Adipocyte (in vitro differentiated cells): ENCODE results near the gene C17orf50.

Source experiments
- DNase-seq: peaks from one replicate; pipeline ENCODE4 v3.0.0-alpha.2; 2015; ENCODE audit warnings: low read depth
- H3K27me3 ChIP-seq: replicated peaks from 2 replicates; pipeline ENCODE4 v1.7.0; 2013; ENCODE audit warnings: mild to moderate bottlenecking, low read length, moderate library complexity; ENCODE audit not compliant: control insufficient read depth, insufficient read depth
- H3K36me3 ChIP-seq: 2 replicates; pipeline ENCODE4 v1.7.0; 2013; ENCODE audit warnings: low read length, mild to moderate bottlenecking, moderate library complexity; ENCODE audit not compliant: control insufficient read depth, insufficient read depth, severe bottlenecking
- H3K4me1 ChIP-seq: 2 replicates; pipeline ENCODE4 v1.7.0; 2013; ENCODE audit warnings: mild to moderate bottlenecking, low read length, moderate library complexity; ENCODE audit not compliant: control insufficient read depth, insufficient read depth
- H3K4me3 ChIP-seq: 2 replicates; pipeline ENCODE4 v1.7.0; 2013; ENCODE audit warnings: mild to moderate bottlenecking, low read length, moderate library complexity
- H3K9ac ChIP-seq: 2 replicates; pipeline ENCODE4 v1.7.0; 2013; ENCODE audit warnings: mild to moderate bottlenecking, low read length, moderate library complexity
- H3K9me3 ChIP-seq: 2 replicates; pipeline ENCODE4 v1.7.0; 2013; ENCODE audit warnings: mild to moderate bottlenecking, low read length, moderate library complexity; ENCODE audit not compliant: control insufficient read depth

Gene C17orf50

GRCh38 chr17:35726127-35726952 lies 34.3 kb upstream of the C17orf50 start:
- H3K4me1 ChIP-seq: peaks cover 32% of the 10 kb centered on the region
- DNase-seq: peak; percentile 98
- H3K9me3 ChIP-seq: no peaks in the 10 kb centered on the region
- peak overlapping the region; percentile 59 for H3K4me3 ChIP-seq
- H3K27me3 ChIP-seq: no peaks in the 10 kb centered on the region
- H3K36me3 ChIP-seq: peaks cover 23% of the 10 kb centered on the region
- peak overlapping the region; percentile 71 for H3K9ac ChIP-seq

- Histone ChIP-seq H3K36me3 (peaks cover 23% of the 10 kb centered on the region), H3K27me3 (no peaks in the 10 kb centered on the region), H3K4me3 (peak overlapping the region; percentile 59), H3K9ac (peak overlapping the region; percentile 71), H3K4me1 (peaks cover 33% of the 10 kb centered on the region), H3K9me3 (no peaks in the 10 kb centered on the region)
- peak; percentile 50 for DNase-seq
Measured at GRCh38 chr17:35726953-35727460, 33.7 kb upstream of the C17orf50 start.

- no peak overlapping the region for H3K9ac ChIP-seq
- no peak for DNase-seq
- H3K27me3 ChIP-seq: peaks cover under 1% of the 10 kb centered on the region
- no peaks in the 10 kb centered on the region for H3K9me3 ChIP-seq
- no peak overlapping the region for H3K4me3 ChIP-seq
- H3K4me1 ChIP-seq: peaks cover 33% of the 10 kb centered on the region
- peaks cover 23% of the 10 kb centered on the region for H3K36me3 ChIP-seq
Measured at GRCh38 chr17:35727635-35728034, 33.1 kb upstream of the C17orf50 start.

- Histone ChIP-seq H3K4me1 (peaks cover 33% of the 10 kb centered on the region), H3K9ac (no peak overlapping the region), H3K36me3 (peaks cover 16% of the 10 kb centered on the region), H3K4me3 (no peak overlapping the region), H3K27me3 (peaks cover 8% of the 10 kb centered on the region), H3K9me3 (no peaks in the 10 kb centered on the region)
- DNase-seq: no peak
Measured at GRCh38 chr17:35728551-35728950, 32.1 kb upstream of the C17orf50 start.

- no peaks in the 10 kb centered on the region for H3K9me3 ChIP-seq
- no peak overlapping the region for H3K4me3 ChIP-seq
- DNase-seq: no peak
- H3K9ac ChIP-seq: no peak overlapping the region
- H3K4me1 ChIP-seq: peaks cover 33% of the 10 kb centered on the region
- peaks cover 7% of the 10 kb centered on the region for H3K36me3 ChIP-seq
- peaks cover 13% of the 10 kb centered on the region for H3K27me3 ChIP-seq
Measured at GRCh38 chr17:35729405-35729833, 31.3 kb upstream of the C17orf50 start.

GRCh38 chr17:35730400-35731005 lies 30.2 kb upstream of the C17orf50 start:
- no peaks in the 10 kb centered on the region for H3K36me3 ChIP-seq
- H3K27me3 ChIP-seq: peaks cover 13% of the 10 kb centered on the region
- H3K4me3 ChIP-seq: no peak overlapping the region
- no peaks in the 10 kb centered on the region for H3K9me3 ChIP-seq
- no peak overlapping the region for H3K9ac ChIP-seq
- peaks cover 26% of the 10 kb centered on the region for H3K4me1 ChIP-seq
- no peak for DNase-seq

- no peaks in the 10 kb centered on the region for H3K9me3 ChIP-seq
- peak; percentile 82 for DNase-seq
- H3K27me3 ChIP-seq: peaks cover 13% of the 10 kb centered on the region
- H3K4me3 ChIP-seq: peak within 1 kb of the TSS; percentile 81
- peaks cover 18% of the 10 kb centered on the region for H3K4me1 ChIP-seq
- H3K36me3 ChIP-seq: no peaks in the 10 kb centered on the region
- peak within 1 kb of the TSS; percentile 78 for H3K9ac ChIP-seq
Measured at GRCh38 chr17:35731239-35731916, 29.3 kb upstream of the C17orf50 start, which contains the start of gene RASL10B. Gene RASL10B, plus strand, starts transcription at chr17:35731639. Its CDS starts 3,546 bp downstream, at chr17:35735185.

GRCh38 chr17:35731917-35732805 lies 28.5 kb upstream of the C17orf50 start:
- Histone ChIP-seq H3K9me3 (no peaks in the 10 kb centered on the region), H3K4me3 (peak overlapping the region; percentile 81), H3K9ac (peak overlapping the region; percentile 78), H3K36me3 (no peaks in the 10 kb centered on the region), H3K4me1 (peaks cover 11% of the 10 kb centered on the region), H3K27me3 (peaks cover 13% of the 10 kb centered on the region)
- peak; percentile 46 for DNase-seq

- H3K9me3 ChIP-seq: no peaks in the 10 kb centered on the region
- peaks cover 13% of the 10 kb centered on the region for H3K27me3 ChIP-seq
- peaks cover 6% of the 10 kb centered on the region for H3K4me1 ChIP-seq
- no peak overlapping the region for H3K9ac ChIP-seq
- peak overlapping the region; percentile 81 for H3K4me3 ChIP-seq
- no peaks in the 10 kb centered on the region for H3K36me3 ChIP-seq
- DNase-seq: no peak
Measured at GRCh38 chr17:35732806-35733136, 27.9 kb upstream of the C17orf50 start.

GRCh38 chr17:35733366-35733765 lies 27.3 kb upstream of the C17orf50 start:
- no peak overlapping the region for H3K4me3 ChIP-seq
- no peak for DNase-seq

More at GRCh38 chr17:35733366-35733765, 27.3 kb upstream of the C17orf50 start:
- peaks cover 15% of the 10 kb centered on the region for H3K27me3 ChIP-seq
- peaks cover 6% of the 10 kb centered on the region for H3K4me1 ChIP-seq
- H3K9me3 ChIP-seq: no peaks in the 10 kb centered on the region
- H3K36me3 ChIP-seq: no peaks in the 10 kb centered on the region
- H3K9ac ChIP-seq: no peak overlapping the region
